Measurements from ENCODE around the gene CIB2. TPM values are rescaled to one million over a fixed set of nuclear protein-coding genes. Genes with fewer than 3 reads are reported as not detected.

Gene CIB2
- total RNA-seq, 1 donor from 2014 or later, result 2.2 TPM

GRCh38 chr15:78149068-78149804 lies 18.0 kb upstream of the CIB2 start, which contains the start of gene IDH3A:
Gene IDH3A, plus strand, starts transcription at chr15:78149362. Its CDS starts 42 bp downstream, at chr15:78149404.
- DNase-seq (ENCODE audit: low read depth in 2 of 2), result peak; percentile 84 to 96

- DNase-seq (ENCODE audit: low read depth in 2 of 2), result no peak
These were observed 17.3 kb upstream of the CIB2 start for GRCh38 chr15:78148392-78149067.

DNA sequence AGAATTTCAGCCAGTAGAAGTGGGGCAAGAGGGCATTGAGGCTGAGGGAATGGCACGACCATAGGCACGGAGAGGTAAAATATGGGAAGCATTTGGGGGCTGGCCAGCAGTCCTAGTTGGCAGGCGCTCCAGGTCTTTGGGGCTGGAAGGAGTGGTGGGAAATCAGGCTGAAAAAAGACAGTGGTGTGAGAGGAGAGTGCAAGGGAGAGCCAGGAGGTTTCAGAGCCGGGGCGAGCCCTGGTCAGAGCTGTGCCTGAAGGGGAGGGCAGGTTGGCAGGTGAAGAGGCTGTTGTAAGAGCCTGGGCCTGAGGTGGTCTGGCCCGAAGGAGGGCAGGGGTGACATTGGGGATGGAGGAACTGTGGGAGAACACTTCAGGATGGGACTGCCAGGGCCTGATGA lies 16.3 kb upstream of the CIB2 start:
- no peak for DNase-seq (ENCODE audit: low read depth in 2 of 2)

- no peak for DNase-seq (ENCODE audit: low read depth in 2 of 2)
These were observed 15.3 kb upstream of the CIB2 start for GRCh38 chr15:78146425-78147154.

- DNase-seq (ENCODE audit: low read depth in 2 of 2), result no peak
These were observed 11.1 kb upstream of the CIB2 start for GRCh38 chr15:78142332-78142731.

DNA sequence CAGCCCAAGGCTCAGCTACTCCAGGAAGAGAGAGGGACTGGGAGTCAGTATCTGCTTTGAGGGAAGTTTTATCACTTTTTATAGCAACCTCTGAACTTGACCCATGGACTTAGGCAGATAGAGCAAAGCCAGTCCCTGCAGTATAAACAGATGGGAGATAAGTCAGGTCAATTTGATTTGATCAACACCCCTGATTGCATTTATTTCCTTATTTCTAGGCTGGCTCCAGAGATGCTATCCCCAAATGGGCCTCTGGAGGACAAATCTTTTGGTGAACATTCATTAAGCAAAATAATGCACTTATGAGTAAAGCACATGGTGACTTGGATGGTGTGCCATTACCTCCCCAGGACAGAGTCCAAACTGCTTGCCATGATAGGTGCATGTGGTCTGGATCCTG lies 9.0 kb upstream of the CIB2 start:
- DNase-seq (ENCODE audit: low read depth in 2 of 2), result no peak

GRCh38 chr15:78139578-78139977 lies 8.3 kb upstream of the CIB2 start:
- no peak for DNase-seq (ENCODE audit: low read depth in 2 of 2)

DNA sequence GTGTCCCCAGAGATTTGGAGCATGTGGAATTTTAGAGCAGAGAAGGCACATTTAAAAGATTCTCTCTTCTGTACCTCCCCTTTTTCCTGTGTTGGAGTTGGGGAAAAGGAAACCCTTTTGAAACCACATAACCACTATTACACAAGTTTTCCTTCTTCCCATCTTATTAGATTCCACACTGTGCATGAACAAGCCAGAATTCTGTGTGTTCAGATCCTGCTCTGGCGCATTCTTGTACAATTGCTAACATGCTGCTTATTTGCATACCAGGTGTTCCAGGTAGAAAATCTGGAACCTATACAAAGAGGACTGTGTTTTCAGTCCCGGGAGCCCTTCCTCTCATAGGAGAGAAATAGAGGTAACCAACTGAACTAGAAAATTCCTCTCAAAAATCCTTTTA lies 2.6 kb upstream of the CIB2 start:
- DNase-seq (ENCODE audit: low read depth in 2 of 2), result no peak

GRCh38 chr15:78130466-78131294 lies 565 bp downstream of the CIB2 start:
- DNase-seq (ENCODE audit: low read depth in 2 of 2), result no peak

GRCh38 chr15:78129751-78130287 lies 1.4 kb downstream of the CIB2 start:
- DNase-seq (ENCODE audit: low read depth in 2 of 2), result no peak

DNA sequence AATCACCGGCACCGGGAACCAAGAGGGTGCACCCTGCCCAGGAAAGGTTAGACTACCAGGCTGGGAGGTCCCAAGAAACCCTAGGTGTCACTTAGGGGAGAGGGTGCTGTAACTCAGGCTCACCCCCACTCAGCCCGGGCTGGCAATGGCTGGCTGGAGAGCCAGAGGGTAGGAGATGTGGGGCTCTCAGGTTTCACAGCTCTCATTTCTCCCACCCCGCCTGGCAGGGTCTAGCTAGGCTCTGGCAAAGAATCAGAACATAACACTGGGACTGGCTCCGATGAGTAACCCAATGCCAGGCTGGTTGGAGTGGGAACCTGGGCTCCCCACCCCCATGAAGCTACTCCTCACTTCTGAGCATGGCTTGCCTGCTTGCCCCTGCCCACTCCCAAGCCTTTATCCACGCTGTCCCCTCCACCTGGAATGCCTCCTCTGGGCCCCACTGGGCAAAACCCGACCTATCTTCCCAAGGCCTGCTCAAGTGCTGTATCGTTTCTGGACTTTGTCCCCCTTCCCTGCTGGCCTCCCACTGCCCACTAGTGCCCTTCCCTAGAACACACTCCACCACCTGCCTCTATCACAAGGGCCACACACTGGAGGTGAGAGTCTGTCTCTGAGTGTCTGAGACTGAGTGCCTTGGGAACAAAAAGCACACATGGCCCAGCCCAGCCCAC lies 2.0 kb downstream of the CIB2 start:
- DNase-seq (ENCODE audit: low read depth in 2 of 2), result no peak

GRCh38 chr15:78127882-78128281 lies 3.4 kb downstream of the CIB2 start:
- no peak for DNase-seq (ENCODE audit: low read depth in 2 of 2)

DNA sequence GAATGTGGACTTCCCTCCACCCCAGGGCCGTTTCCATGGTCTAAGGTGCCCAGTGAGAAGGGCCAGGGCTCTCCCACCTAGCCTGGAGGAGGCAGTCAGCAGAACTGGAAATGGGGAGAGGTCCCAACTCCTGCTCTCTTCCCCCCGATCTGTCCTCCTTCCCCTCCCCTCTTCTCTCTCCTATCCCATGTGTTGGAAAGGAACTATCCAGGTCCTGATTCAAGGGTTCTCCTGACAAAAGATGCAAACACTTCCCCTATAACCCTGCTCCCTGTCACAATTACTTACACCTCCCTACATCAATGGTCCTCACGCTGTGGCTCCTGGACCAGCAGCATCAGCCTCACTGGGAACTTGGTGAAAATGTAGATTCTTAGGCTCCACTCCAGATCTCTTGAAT lies 6.0 kb downstream of the CIB2 start:
- no peak for DNase-seq (ENCODE audit: low read depth in 2 of 2)

DNA sequence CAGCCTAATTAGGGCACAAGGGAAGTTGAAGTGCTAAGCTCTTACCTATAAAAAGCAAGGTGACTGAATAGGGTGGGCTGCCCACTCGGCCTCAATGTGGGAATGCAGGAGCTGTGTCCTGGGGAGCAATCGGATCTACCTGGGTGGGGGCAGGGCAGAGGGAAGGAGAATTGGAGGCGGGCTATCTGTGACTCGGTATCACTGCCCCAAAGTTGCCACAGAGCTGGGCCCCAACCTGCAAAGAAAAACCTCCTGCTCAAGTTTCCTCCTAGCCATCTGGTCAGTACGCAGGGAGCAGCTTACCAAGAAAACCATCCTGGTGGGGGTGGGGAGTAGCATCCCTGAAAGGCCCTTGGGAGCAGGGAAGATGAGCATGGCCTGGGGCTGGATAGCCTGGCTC lies 10.7 kb downstream of the CIB2 start:
- DNase-seq (ENCODE audit: low read depth in 2 of 2), result no peak

DNA sequence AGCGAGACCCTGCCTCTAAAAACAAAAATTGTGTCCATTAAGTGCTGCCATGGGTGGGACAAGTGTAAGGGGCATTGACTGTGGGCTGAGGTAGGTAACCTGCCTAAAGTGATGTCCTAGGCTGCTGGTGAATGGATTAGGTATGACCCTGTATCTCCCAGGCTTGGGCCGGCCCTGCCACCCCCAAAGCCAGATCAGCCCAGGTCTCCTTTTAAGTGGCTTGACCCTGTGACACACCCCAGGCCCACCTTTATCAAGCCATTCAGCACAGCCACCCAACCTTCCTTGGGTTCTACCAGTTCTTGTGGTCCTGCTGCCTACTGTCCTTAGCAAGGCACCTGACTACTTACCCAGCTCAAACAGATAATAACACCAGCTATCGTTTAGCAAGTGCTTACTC lies 18.7 kb downstream of the CIB2 start:
- DNase-seq (ENCODE audit: low read depth in 2 of 2), result no peak

- DNase-seq (ENCODE audit: low read depth in 2 of 2), result no peak
These were observed 19.5 kb downstream of the CIB2 start for GRCh38 chr15:78111788-78112187.

DNA sequence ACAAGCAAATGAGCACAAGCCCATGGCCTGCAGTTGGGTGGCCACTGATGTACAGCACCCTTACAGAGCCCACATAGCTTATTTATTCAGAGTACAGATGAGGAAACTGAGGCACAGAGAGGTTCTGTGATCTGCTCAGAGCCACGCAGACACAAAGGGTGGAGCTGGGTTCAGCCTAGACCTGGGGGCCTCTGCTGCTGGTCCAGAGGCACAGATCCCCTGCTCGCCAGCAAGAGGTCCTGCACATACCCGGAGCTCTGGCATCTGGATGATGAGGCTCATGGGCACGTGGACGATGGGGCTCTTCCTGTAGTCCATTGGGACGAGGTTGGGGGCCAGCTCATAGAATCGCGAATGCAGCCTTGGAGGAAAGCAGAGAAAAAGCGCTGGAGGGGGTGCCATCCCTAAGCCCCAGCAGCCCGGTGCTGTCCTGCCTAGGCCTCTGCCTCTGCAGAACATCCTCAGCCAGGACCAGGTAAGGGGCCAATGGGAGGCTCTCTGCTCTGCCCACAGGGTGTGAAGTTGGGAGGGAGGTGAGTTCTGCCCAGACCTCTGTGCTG lies 20.2 kb downstream of the CIB2 start:
- DNase-seq (ENCODE audit: low read depth in 2 of 2), result no peak

DNA sequence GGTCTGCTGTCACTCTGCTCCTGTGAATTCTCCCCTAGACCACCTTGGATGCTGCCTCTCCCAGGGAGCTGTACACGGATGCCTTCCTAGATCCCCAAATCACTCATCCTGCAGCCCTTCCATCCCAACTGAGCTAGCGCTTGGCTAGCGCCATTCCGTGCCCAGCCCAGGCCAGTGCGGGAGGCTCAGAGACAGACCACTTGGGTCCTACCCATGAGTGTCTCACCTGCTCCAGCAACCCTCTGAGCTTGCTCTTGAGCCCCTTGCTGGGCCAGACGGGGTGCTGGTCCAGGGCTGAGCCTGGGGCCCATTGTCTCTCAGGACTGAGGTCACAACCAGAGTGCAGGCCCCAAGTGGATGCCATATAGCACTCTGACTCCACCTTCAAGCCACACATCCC lies 21.1 kb downstream of the CIB2 start:
- no peak for DNase-seq (ENCODE audit: low read depth in 2 of 2)

DNA sequence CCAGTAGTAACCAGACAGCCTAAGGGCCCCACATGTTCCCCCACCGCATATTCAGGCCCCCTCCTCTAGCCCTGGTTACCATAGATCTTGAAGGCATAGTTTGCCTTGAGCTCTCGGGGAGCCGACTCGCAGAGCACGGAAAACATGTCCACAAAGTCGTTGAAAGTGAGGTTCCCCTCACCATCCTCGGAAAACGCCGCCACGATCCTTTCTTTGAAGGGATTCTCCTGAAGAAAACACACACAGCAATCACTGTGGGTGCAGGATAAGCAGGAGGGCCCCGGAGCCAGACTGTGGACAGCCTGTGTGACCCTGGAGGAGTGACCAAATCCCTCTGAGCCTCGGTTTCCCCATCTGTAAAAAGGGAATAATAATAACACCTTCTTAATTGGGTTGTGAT lies 22.1 kb downstream of the CIB2 start:
- DNase-seq (ENCODE audit: low read depth in 2 of 2), result no peak

GRCh38 chr15:78108300-78109084 lies 22.8 kb downstream of the CIB2 start:
- DNase-seq (ENCODE audit: low read depth in 2 of 2), result peak; percentile 79 to 91
